HL-60 (cell line): Measurements from ENCODE around the gene SP7.

Source experiments
- CTCF ChIP-seq: IDR thresholded peaks from one replicate; pipeline ENCODE4 v1.5.1; 2011; ENCODE audit warnings: low read length, control low read depth, inconsistent platforms; ENCODE audit not compliant: insufficient read depth
- POLR2AphosphoS5 ChIP-seq: IDR thresholded peaks from 2 replicates; pipeline ENCODE4 v1.6.1; 2012; ENCODE audit warnings: low read depth
- SPI1 ChIP-seq: IDR thresholded peaks from 2 replicates; pipeline ENCODE4 v1.6.1; 2012; ENCODE audit warnings: low read depth, mild to moderate bottlenecking, borderline replicate concordance

GRCh38 chr12:53333845-53334244 is 2.3 kb downstream of the SP7 start:
- no peak for TF ChIP-seq CTCF
- no peak for TF ChIP-seq POLR2AphosphoS5
- TF ChIP-seq SPI1, result no peak
